HCT116 (cell line): Measurements from ENCODE around the gene KNL1. TPM values are rescaled to one million over a fixed set of nuclear protein-coding genes. Genes with fewer than 3 reads are reported as not detected.
"Not testable (repeated sequence)": the region's sequence is repeated elsewhere in the genome, so short reads cannot be mapped to it uniquely, and the experiment has no call there.

Experiments
- ATAC-seq: fragments of 200-7000 bp; cut with Tn5 transposase; 2 replicates; pipeline ENCODE4 v1.9.1; 2020; ENCODE audit warnings: mild to moderate bottlenecking, moderate library complexity
- BruUV-seq: library from RNA; stranded (reverse); fragments of 400-500 nt; replicated peaks from 2 replicates; lab custom pipeline; 2021; lab: Mats Ljungman, UMichigan
- CTCF ChIA-PET: fragments of 300-600 bp; sonication (Branson Sonifier 250); formaldehyde crosslinking; loops from one replicate; lab custom pipeline; 2021; ENCODE audit warnings: antibody characterized with exemption; lab: Charles Lee
- POLR2A ChIA-PET: fragments of 300-600, 350-600 bp; sonication (Branson Sonifier 250); formaldehyde crosslinking; loops from one replicate; lab custom pipeline; 2021; ENCODE audit warnings: antibody characterized with exemption; lab: Charles Lee
- RAD21 ChIA-PET, 2 experiments: fragments of 300-600 bp; sonication (Branson Sonifier 250); formaldehyde crosslinking; loops; one replicate each; lab custom pipeline; 2023; ENCODE audit warnings: low total read pairs in 2 of 2; ENCODE audit not compliant: uncharacterized antibody in 2 of 2, unreplicated experiment in 2 of 2, low non-redundant PET in 1 of 2; lab: Charles Lee
- DNase-seq: peaks from one replicate; pipeline ENCODE4 v3.0.0-alpha.2; 2010; ENCODE audit warnings: low read depth, low spot score
- H2AFZ ChIP-seq: fragments of 200-600 bp; shearing (Covaris generic), sonication (generic); 2 replicates; pipeline ENCODE4 v1.6.1; 2017; ENCODE audit warnings: low read depth, mixed run types, mixed read lengths, antibody characterized with exemption, low read length; ENCODE audit not compliant: poor library complexity, severe bottlenecking
- H3K27ac ChIP-seq: 2 replicates; pipeline ENCODE4 v1.5.1; 2012; ENCODE audit warnings: low read depth, low read length
- H3K27me3 ChIP-seq: fragments of 200-600 bp; sonication (generic); 2 replicates; pipeline ENCODE4 v1.6.1; 2016; ENCODE audit warnings: mixed run types, low read length, mixed read lengths; ENCODE audit not compliant: insufficient read depth
- H3K36me3 ChIP-seq, 2 experiments: fragments of 200-500 bp in 1 of 2; fragments of 200-600 bp in 1 of 2; sonication (Bioruptor generic) in 1 of 2; sonication (generic) in 1 of 2; 2 replicates each; pipeline versions ENCODE4 v1.5.1 to v1.6.1; 2014 to 2016; ENCODE audit warnings: low read length in 2 of 2, inconsistent platforms in 1 of 2, mixed read lengths in 1 of 2, mixed run types in 1 of 2; ENCODE audit not compliant: insufficient read depth in 2 of 2, control insufficient read depth in 1 of 2
- H3K4me1 ChIP-seq, 2 experiments: fragments of 200-600 bp in 1 of 2; sonication (generic) in 1 of 2; 2 replicates each; pipeline versions ENCODE4 v1.5.1 to v1.6.1; 2012 to 2017; ENCODE audit warnings: low read length in 2 of 2, inconsistent platforms in 1 of 2, mild to moderate bottlenecking in 1 of 2, mixed read lengths in 1 of 2, mixed run types in 1 of 2, moderate library complexity in 1 of 2; ENCODE audit not compliant: insufficient read depth in 2 of 2, control insufficient read depth in 1 of 2
- H3K4me2 ChIP-seq: fragments of 200-600 bp; sonication (generic); 2 replicates; pipeline ENCODE4 v1.6.1; 2017; ENCODE audit warnings: mixed run types, low read length, mixed read lengths
- H3K4me3 ChIP-seq, 2 experiments: fragments of 200-600 bp in 1 of 2; sonication (generic) in 1 of 2; replicated peaks in 1 of 2; 2 replicates each; pipeline ENCODE4 v1.5.1; 2011 to 2016; ENCODE audit warnings: low read length in 2 of 2, control low read depth in 1 of 2, low read depth in 1 of 2, mild to moderate bottlenecking in 1 of 2, mixed read lengths in 1 of 2, mixed run types in 1 of 2
- H3K79me2 ChIP-seq: fragments of 200-600 bp; sonication (generic); 2 replicates; pipeline ENCODE4 v1.6.1; 2017; ENCODE audit warnings: mild to moderate bottlenecking, mixed run types, low read length, moderate library complexity, mixed read lengths; ENCODE audit not compliant: insufficient read depth
- H3K9ac ChIP-seq: fragments of 200-600 bp; sonication (generic); 2 replicates; pipeline ENCODE4 v1.6.1; 2016; ENCODE audit warnings: low read length, mixed read lengths
- H3K9me2 ChIP-seq: fragments of 200-600 bp; sonication (generic), shearing (Covaris generic); 2 replicates; pipeline ENCODE4 v1.6.1; 2017; ENCODE audit warnings: mixed run types, mild to moderate bottlenecking, moderate library complexity; ENCODE audit not compliant: insufficient read depth
- H3K9me3 ChIP-seq, 2 experiments: fragments of 200-500 bp in 1 of 2; fragments of 200-600 bp in 1 of 2; sonication (Bioruptor generic) in 1 of 2; sonication (generic) in 1 of 2; 2 replicates each; pipeline ENCODE4 v1.6.1; 2014 to 2017; ENCODE audit warnings: low read length in 2 of 2, mixed read lengths in 2 of 2, inconsistent platforms in 1 of 2, low read depth in 1 of 2, mild to moderate bottlenecking in 1 of 2, mixed run types in 1 of 2, moderate library complexity in 1 of 2; ENCODE audit not compliant: control insufficient read depth in 1 of 2, insufficient read depth in 1 of 2
- H4K20me1 ChIP-seq: fragments of 200-600 bp; sonication (generic), shearing (Covaris generic); 2 replicates; pipeline ENCODE4 v1.6.1; 2017; ENCODE audit warnings: mixed run types, mild to moderate bottlenecking, moderate library complexity; ENCODE audit not compliant: insufficient read depth
- CBX3 ChIP-seq: IDR thresholded peaks from 2 replicates; pipeline ENCODE4 v1.6.1; 2012; ENCODE audit warnings: low read depth
- CEBPB ChIP-seq: IDR thresholded peaks from 2 replicates; pipeline ENCODE4 v1.6.1; 2012; ENCODE audit warnings: low read depth
- EGR1 ChIP-seq: IDR thresholded peaks from 2 replicates; pipeline ENCODE4 v1.6.1; 2012; ENCODE audit warnings: low read depth
- ELF1 ChIP-seq: IDR thresholded peaks from 2 replicates; pipeline ENCODE4 v1.6.1; 2012; ENCODE audit warnings: low read depth, borderline replicate concordance
- EZH2 ChIP-seq: fragments of 200-600 bp; sonication (generic); IDR thresholded peaks from 2 replicates; pipeline ENCODE4 v1.6.1; 2017; ENCODE audit warnings: antibody characterized with exemption, mixed run types
- FOSL1 ChIP-seq: IDR thresholded peaks from 2 replicates; pipeline ENCODE4 v1.6.1; 2012; ENCODE audit warnings: low read depth
- JUND ChIP-seq: IDR thresholded peaks from 2 replicates; pipeline ENCODE4 v1.6.1; 2012
- POLR2A ChIP-seq: IDR thresholded peaks from 2 replicates; pipeline ENCODE4 v1.7.0; 2011; ENCODE audit warnings: borderline replicate concordance; ENCODE audit not compliant: insufficient read depth, insufficient read length; ENCODE audit errors: extremely low read depth
- POLR2AphosphoS5 ChIP-seq: IDR thresholded peaks from 2 replicates; pipeline ENCODE4 v1.6.1; 2011; ENCODE audit warnings: mild to moderate bottlenecking, low read depth, low read length, moderate library complexity
- SIN3A ChIP-seq: IDR thresholded peaks from 2 replicates; pipeline ENCODE4 v1.6.1; 2012; ENCODE audit warnings: low read depth
- YY1 ChIP-seq: IDR thresholded peaks from 2 replicates; pipeline ENCODE4 v1.6.1; 2011; ENCODE audit warnings: low read length, low read depth, moderate library complexity, mild to moderate bottlenecking; ENCODE audit not compliant: insufficient replicate concordance; ENCODE audit errors: extremely low read depth
- ZFX ChIP-seq: fragments of 450-650 bp; IDR thresholded peaks from 2 replicates; pipeline ENCODE4 v1.6.1; 2017
- ZNF274 ChIP-seq: fragments of 200-500 bp; sonication (Bioruptor generic); IDR thresholded peaks from 2 replicates; pipeline ENCODE4 v1.6.1; 2014; ENCODE audit warnings: mild to moderate bottlenecking, low read depth, low read length, inconsistent platforms
- intact Hi-C: fragments of 100-400 bp; cut with micrococcal nuclease; formaldehyde crosslinking; loops from 2 replicates; pipeline ENCODE4 v1.10.0; 2022
- total RNA-seq: library from RNA; stranded (reverse); gene quantifications from one replicate; pipeline ENCODE4 v1.2.1, GENCODE V29; 2021; ENCODE audit not compliant: unreplicated experiment
- TF ChIP-seq, protein P1 (sequence below): IDR thresholded peaks from 2 replicates; pipeline ENCODE4 v1.6.1; 2012; ENCODE audit warnings: low read depth

The KNL1 gene
- total RNA-seq, 1 experiment from 2014 or later: 30.6 TPM

DNA sequence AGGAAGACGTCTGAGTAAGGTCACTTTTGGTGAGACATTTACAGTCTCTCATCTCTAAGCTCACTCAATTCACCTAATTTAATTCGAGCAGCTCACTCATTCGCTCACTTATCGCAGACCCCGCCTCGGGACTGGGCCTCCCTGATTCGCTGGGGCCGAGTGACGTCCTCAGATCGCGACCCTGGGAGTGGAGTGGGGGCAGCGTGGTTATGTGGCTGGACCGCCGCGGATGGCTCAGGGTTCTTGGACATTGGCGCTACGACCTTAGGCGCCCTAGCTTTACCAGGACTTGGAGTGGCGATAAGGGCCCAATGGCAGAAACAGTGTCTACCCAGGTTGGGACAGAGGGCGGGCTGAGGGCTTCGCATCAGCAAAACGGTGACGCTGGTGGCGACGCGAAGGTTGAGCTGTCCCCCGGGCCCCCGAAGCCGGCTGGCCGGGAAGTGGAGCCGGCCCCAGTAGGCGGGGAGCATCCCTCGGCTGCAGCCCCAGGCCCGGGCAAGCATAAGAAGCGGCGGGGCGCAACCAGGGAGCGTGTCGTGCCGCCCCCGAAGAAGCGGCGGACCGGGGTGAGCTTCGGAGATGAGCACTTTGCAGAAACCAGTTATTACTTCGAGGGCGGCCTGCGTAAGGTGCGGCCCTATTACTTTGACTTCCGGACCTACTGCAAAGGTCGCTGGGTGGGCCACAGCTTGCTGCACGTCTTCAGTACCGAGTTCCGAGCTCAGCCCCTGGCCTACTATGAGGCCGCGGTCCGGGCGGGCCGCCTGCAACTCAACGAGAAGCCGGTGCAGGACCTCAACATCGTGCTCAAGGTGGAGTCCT lies 24.7 kb upstream of the KNL1 start, which contains the start of gene RPUSD2 (continued):
- TF ChIP-seq POLR2AphosphoS5: peak; percentile 91
- no peak for TF ChIP-seq ELF1
- TF ChIP-seq ZNF274: no peak
- no peak for TF ChIP-seq CEBPB
- TF ChIP-seq EGR1: no peak

DNA sequence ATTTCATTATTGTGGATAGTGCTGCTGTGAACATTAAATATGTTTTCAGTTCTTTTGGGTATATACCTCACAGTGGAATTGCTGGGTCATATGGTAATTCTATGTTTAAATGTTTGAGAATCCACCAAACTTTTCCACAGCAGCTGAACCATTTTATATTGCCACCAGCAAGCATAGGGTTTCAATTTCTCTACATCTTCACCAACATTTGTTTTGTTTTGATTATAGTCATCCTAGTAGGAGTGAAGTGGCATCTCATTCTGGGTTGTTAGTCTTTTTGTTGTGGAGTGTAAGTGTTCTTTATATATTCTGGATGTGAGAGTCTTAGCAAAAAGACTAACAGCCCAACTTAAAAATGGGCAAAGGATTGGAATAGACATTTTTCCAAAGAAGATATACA lies 18.9 kb upstream of the KNL1 start:
- ChIA-PET POLR2A (interaction anchor here (1.3 kb wide), 1 partner anchor 10 kb away, joined by 4 read pairs; the partner anchor contains the start of gene CCDC32), RAD21 (no interaction called here), CTCF (no interaction called here)
- Histone ChIP-seq H3K4me1 (peaks cover 6% of the 10 kb centered on the region in 2 experiments; a peak in 2 of 4 replicates), H3K36me3 (peaks cover 15 to 18% of the 10 kb centered on the region in 2 experiments; a peak in 3 of 4 replicates), H3K27ac (no peak overlapping the region), H3K9me3 (no peaks in the 10 kb centered on the region), H2AFZ (no peak overlapping the region), H3K4me2 (no peak overlapping the region), H4K20me1 (no peaks in the 10 kb centered on the region), H3K4me3 (no peak overlapping the region), H3K9me2 (no peaks in the 10 kb centered on the region), H3K27me3 (no peaks in the 10 kb centered on the region), H3K79me2 (peaks cover 19% of the 10 kb centered on the region), H3K9ac (no peak overlapping the region)
- no TSS peak for BruUV-seq
- no peak for ATAC-seq
- no peak for DNase-seq
- intact Hi-C loops: no loop called here
- TF ChIP-seq EZH2: no peak
- TF ChIP-seq ZNF274: no peak
- no peak for TF ChIP-seq JUND
- no peak for TF ChIP-seq POLR2A
- TF ChIP-seq FOSL1: no peak
- no peak for TF ChIP-seq CEBPB
- no peak for TF ChIP-seq SIN3A
- no peak for TF ChIP-seq ZFX
- TF ChIP-seq CBX3: no peak
- TF ChIP-seq EGR1: no peak
- TF ChIP-seq YY1: no peak
- TF ChIP-seq, protein P1, sequence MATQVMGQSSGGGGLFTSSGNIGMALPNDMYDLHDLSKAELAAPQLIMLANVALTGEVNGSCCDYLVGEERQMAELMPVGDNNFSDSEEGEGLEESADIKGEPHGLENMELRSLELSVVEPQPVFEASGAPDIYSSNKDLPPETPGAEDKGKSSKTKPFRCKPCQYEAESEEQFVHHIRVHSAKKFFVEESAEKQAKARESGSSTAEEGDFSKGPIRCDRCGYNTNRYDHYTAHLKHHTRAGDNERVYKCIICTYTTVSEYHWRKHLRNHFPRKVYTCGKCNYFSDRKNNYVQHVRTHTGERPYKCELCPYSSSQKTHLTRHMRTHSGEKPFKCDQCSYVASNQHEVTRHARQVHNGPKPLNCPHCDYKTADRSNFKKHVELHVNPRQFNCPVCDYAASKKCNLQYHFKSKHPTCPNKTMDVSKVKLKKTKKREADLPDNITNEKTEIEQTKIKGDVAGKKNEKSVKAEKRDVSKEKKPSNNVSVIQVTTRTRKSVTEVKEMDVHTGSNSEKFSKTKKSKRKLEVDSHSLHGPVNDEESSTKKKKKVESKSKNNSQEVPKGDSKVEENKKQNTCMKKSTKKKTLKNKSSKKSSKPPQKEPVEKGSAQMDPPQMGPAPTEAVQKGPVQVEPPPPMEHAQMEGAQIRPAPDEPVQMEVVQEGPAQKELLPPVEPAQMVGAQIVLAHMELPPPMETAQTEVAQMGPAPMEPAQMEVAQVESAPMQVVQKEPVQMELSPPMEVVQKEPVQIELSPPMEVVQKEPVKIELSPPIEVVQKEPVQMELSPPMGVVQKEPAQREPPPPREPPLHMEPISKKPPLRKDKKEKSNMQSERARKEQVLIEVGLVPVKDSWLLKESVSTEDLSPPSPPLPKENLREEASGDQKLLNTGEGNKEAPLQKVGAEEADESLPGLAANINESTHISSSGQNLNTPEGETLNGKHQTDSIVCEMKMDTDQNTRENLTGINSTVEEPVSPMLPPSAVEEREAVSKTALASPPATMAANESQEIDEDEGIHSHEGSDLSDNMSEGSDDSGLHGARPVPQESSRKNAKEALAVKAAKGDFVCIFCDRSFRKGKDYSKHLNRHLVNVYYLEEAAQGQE: no peak

DNA sequence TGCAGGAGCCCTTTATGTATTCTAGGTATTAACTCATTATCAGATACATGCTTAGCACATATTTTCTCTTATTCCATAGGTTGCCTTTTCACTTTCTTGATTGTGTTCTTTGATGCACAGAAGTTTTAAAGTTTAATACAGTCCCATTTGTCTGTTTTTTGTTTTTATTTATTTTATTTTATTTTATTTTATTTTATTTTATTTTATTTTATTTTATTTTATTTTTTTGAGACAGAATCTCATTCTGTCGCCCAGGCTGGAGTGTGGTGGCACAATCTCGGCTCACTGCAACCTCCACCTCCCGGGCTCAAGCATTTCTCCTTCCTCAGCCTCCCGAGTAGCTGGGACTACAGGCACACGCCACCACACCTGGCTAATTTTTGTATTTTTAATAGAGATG lies 17.1 kb upstream of the KNL1 start:
- H3K27me3 ChIP-seq, H3K9ac ChIP-seq, H2AFZ ChIP-seq, H3K4me1 ChIP-seq, H3K9me2 ChIP-seq, intact Hi-C loops, H3K4me2 ChIP-seq, H3K27ac ChIP-seq, DNase-seq, RAD21 ChIA-PET, POLR2A ChIA-PET, H3K4me3 ChIP-seq, H4K20me1 ChIP-seq, BruUV-seq, H3K79me2 ChIP-seq, H3K9me3 ChIP-seq, ATAC-seq: not testable (repeated sequence)
- CTCF ChIA-PET: interaction anchor here (1.1 kb wide), 1 partner anchor 12 kb away, joined by 3 read pairs; the partner anchor contains the start of gene CCDC32
- peaks cover 11 to 13% of the 10 kb centered on the region in 2 experiments; a peak in 3 of 4 replicates for H3K36me3 ChIP-seq
